GM21381 (cell line): ENCODE results near the gene MANBA.

Experiments used
- ATAC-seq: cut with Tn5 transposase; IDR thresholded peaks from one replicate; pipeline ENCODE4 v1.9.1; 2021; ENCODE audit warnings: mild to moderate bottlenecking, moderate library complexity; ENCODE audit not compliant: unreplicated experiment

MANBA gene

DNA sequence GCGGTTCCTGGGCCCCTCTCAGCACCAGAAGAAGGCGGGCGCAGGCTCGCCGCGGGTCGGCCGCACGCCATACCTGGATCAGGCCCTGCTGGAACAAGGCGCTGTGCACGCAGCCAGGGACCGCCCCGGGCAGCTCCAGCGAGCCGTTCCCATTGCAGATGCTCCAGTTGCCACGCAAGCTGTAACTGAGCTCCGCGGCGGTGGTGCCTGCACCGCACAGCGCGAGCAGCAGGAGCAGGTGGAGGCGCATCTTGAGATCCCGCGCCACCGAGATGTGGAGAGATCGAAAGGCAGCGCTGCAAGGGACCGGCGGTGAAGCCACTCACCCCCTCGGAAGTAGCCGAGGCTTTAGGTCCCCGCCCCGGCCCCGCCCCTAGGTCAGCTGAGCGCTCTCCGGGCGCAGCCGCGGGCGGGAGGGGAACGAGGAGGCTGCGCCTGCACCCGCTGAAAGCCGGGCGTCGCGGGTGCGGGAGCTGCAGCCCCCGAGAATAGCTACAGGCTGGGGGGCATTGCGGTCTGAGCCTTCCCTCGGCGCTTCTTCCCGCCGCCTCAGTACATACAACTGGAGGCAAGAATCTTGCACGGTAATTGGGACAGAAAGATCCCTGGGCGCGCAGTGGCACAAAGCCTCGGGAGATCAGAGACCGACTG, at the start of gene MANBA:
TSS of gene MANBA (minus strand) at position 324 of the 651 bp plus-strand sequence. CDS start at position 250, 74 bp downstream.
- peak; percentile 90 for ATAC-seq

DNA sequence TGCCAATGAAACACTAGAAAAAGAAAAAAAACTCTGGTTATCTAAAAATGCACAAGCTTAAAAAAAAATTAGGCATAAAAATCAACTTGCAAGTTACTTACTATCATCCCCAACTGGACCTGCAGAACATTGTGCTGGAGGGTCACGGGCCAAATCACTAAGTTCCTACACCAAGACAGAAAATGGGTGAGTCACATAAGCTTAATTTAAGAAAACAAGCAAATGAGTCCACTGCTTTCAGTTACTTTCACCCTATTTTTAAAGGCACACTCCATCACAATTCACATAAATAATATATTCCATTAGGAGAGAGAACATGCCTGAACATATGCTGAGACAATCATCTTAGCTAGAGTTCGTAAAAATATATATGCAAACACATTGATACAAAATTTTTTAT, 48.9 kb upstream of the MANBA start:
- ATAC-seq: no peak

DNA sequence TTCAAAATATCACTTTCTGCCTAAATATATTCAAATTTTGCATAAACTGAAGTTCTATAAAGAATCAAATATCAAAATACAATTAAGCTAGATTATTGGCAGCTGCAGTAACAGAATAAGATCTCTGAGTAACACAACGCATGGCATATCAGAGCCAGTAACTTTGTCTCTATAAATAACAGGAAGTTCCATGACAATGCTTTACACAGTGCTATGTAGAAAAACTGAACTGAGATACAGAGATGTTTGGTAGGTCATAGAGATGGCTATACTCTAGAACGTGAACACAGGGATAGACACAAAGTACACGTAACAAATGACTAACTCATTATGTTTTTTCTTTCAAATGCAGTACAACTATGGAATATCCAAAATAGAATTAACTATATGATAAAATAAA, 48.4 kb upstream of the MANBA start:
- ATAC-seq: peak; percentile 51

DNA sequence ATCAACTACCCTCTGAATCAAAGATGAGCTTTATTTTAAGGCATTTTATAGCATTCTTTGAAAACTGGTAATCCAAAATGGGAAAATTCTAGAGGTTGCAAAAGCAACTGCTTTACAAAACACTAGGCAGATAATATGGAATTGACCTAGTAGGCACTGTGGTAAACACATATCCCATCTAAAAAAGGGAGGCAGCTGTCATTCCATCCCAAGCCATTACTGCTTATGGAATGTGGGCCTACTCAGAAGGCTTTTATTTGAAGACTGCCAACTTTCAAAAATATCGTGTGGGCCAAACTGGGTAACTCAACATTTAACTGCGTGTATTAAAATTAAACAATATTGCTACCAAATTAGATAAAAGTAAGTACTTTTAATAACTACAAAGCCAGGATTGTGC, 47.2 kb upstream of the MANBA start:
- no peak for ATAC-seq

DNA sequence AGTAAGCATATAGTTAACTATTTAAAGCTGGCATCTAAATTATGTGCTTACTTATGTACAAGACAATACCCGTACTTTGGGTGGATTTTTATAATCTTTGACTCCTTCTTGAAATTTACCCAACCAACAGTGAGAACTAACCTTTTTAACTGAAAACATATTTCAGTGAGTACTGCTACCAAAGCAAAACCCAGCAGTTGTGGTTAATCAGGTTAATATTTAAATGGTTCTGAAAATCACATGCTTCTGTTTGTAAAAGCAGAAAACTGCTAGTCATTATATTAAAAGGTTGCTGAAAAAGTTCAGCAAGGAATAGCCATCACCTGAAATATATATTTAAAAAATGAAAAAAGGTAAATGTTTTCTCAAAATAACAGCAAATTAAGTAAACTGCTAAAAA, 46.6 kb upstream of the MANBA start:
- no peak for ATAC-seq

DNA sequence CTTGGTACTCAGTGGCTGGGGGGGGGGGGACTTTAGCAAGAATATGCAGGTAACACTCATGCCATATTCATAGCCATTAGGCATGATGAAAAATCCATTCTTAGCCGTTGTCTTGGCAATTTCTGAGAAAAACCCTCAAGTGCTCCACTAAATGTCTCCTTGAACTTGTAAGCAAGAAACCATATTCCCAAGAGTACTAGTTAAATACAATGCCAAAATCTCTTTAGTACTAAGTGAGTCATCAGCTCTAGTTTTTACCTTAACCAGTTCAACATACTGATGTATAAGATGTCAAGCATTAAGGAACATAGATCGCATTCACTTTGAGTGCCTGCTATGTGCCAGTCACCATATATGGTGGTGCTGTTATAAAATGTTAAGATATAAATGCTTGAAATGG, 39.0 kb upstream of the MANBA start:
- ATAC-seq: no peak

DNA sequence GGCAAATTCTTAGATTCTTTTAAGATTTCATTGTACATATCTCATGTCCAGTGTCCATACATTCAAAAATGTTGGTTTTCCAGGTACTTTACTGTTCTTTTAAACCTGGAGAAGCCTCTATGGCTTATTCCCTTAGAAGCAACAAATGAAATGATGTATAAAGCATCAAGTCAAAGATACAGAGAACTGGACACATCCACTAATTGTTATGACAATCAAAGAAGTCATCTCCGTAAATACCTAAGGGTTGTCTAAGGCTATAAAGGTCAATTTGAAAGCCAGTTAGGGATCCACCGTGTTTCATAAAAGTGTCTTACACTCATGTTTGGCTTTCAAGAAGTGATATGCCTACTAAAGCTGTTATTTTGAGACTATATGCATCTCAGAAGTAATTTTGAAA, 34.2 kb upstream of the MANBA start:
- ATAC-seq: no peak

DNA sequence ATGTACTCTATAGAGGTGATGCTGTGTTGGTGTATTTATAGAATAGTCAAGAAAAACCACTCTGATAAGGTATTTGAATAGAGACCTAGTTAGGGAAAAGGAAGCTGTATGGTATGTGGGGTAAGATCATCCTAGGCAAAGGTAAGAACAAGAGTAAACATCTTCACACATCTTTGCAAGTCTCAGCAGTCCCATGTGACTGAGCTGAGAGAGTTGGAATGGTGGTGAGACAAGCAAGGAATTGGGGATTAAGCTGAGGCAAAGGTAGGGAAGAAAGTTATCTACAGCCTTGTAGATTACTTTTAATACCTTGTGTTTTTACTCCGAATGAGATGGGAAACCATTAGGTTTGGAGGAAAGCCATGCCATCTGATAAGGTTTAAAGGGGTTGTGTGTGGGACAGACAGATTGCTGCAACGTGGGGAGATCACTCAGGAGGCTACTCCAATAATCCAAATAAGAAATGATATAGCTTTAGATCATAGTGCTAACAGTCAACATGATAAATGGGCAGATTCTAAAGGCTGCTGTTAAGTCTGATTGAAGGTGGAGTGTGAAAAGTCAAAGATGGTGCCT, 31.7 kb upstream of the MANBA start:
- no peak for ATAC-seq

DNA sequence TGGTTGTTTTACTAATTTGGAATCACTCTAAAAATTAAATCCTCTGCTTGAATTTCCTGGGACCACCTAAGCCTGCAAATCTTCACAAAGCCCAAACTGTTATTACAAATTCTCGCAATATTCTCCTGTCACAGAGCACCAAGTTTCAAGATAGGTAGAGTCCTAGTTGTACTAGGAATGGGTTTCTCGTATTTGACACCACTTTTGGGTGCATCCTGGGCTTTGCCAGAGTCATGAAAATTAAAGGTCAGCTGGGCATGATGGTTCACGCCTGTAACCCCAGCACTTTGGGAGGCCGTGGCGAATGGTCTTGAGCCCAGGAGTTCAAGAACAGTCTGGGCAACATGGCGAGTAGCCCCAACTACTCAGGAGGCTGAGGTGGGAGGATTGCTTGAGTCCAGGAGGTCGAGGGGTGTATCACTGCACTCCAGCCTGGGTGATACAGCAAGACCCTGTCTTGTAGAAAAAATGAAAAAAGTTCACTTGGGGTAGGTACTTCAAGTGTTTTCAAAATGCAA, 30.6 kb upstream of the MANBA start:
- ATAC-seq: no peak

DNA sequence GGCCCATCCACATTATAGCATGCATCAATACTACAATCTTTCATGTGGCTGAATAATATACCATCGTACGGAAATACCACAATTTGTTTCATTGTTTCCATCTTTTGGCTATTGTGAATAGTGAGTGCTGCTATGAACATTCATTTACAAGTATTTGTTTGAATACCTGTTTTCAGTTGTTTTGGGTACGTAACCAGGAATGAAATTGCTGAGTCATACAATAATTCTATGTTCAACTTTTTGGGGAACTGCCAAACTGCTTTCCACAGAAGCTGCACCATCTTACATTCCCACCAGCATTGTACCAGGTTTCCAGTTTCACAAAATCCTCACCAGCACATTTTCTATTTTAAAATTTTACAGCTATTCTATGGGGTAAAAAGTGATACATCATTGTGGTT, 28.5 kb upstream of the MANBA start:
- no peak for ATAC-seq

DNA sequence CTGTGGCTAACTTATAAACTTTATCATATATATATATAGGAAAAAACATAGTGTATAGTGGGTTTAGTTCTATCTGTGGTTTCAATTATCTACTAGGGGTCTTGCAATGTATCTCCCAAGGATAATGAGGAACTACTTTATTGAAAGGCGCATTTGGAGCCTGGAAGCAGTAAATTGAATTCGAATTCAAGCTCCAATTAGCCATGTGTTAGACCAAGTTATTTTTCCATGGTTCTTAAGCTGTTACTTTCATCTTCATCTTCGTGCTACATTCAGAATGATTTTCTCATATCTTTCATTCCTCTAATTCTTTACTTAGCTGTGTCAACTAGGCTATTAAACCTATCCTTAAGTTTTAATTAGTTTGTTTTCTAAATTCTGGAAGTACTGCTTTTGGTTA, 27.2 kb upstream of the MANBA start:
- ATAC-seq: no peak

DNA sequence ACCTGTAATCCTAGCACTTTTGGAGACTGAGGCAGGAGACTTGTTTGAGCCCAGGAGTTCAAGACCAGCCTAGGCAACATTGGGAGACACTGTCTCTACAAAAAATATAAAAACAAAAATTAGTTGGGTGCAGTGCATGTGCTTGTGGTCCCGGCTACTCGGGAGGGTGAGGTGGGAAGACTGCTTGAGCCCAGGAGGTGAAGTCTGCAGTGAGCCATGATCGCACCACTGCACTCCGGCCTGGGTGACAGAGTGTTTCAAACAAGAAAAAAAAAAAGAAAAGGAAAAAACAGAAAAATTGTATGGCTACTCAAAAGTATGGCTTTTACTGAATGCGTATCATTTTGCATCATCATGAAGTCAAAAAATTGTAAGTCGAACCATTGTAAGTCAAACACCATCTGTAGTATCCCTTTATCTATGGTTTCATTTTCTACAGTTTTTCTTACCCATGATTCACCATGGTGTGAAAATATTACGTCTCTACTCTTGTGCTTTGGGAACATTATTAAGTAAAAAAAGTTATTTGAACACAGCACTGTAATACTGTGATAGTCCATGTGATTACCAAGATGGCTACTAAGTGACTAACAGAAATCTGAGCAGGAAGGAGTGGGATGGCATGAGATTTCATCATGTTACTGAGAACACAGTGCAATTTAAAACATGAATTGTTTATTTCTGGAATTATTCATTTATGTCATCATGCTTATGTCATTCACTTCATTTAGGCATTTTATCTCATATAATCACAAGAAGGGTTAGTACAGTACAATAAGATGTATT, 26.5 kb upstream of the MANBA start:
- ATAC-seq: no peak

DNA sequence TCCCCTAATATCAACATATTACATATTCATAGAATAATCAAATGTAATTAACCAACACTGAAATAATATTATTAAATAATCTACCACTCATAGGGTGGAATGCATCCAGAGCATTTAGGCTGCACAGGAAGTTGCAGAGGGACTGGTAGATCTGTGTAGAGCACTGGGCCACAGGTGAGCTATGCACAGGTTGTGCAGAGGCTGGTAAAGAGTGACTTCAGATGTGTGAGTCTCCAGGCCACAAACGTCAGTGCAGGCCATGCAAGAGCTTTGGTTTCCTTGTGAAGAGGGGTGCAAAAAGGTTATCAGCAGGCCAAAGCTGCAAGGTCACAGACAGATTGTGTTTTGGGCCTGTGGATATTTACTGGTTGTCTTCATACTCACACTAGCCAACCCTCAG, 25.5 kb upstream of the MANBA start:
- no peak for ATAC-seq

DNA sequence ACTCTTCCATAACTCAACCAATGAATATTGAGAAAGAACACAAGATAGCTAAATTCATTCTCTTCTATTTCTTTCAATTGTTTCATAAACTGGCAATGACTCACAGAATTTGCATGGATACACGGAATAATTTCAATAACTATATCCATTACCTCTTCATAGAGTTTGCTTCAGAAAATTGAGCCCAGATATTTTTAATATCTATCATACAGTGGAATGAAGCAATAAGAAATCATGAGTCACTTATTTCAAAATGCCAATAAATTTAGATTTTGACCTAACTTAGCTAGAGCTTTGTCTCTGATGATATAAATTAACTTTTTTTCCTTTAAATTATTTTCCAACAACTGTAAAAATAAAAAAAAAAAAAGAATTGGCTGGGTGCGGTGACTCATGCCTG, 22.2 kb upstream of the MANBA start:
- ATAC-seq: no peak

DNA sequence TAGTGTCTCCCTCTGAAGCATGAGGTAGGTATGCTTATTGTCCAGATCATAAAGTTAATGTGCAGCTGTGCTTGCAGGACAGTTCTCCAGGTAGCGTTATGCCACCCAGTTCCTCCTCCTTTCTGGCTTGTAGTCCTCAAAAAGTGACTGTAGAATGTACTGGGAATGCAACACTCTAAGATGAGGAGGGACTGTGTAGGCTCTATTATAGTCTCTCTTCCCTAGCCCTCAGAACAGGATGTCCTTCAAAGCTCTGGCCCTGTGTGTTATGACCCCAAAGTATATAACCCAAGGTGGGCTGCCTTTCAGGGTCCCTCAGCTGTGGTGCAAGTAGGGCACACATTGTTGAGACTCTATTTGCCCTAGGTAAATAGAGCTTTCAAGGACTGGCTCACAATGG, 20.8 kb upstream of the MANBA start:
- no peak for ATAC-seq

DNA sequence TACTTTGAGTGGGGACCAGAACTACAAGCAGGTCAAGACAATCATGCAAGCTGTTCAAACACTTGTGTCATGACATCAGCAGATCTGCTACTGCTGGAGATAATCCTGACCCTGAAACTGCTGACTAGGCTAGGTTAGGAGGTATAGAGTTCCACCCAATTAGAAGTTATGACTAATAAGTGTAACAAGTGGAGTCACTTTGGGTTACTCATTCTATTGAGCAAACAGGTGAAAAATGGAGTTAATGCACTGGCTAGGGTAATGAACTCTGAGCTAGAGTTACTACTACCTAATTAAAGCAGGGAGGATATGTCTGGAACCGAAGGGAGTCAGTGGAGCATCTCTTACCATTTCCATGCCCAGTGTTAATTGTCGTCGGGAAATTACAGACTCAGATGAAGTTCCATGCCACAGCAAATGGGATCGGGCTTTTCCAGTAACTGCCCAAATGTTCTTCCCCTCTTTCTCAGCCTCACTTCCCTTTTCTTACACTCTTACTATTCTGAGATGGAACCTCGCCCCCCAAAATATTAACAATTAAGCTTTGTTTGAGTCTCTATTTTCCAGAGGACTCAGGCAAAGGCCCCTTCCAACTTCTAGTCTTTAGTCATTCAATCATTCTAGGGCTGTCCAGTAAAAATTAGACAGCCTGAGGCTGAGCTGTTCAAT, 19.8 kb upstream of the MANBA start:
- no peak for ATAC-seq

DNA sequence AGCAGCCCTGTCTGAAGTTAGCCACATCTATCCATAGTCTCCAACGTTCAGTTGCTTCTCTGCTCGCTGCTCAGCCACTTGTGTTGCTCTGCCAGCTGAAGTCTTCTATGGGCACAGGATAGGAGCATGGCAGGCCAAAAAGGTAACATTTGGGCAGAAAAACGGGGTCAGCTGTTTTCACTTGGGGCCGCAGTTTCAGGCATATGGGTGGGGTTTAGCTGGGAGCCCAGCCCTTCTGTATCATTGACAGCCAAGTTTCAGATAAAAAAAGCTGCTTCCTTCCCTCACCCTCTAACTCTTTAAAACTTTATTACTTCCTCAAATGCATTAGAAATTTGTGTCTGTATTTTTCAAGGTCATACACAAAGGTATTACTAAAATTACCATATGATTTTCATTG, 18.4 kb upstream of the MANBA start:
- ATAC-seq: no peak

DNA sequence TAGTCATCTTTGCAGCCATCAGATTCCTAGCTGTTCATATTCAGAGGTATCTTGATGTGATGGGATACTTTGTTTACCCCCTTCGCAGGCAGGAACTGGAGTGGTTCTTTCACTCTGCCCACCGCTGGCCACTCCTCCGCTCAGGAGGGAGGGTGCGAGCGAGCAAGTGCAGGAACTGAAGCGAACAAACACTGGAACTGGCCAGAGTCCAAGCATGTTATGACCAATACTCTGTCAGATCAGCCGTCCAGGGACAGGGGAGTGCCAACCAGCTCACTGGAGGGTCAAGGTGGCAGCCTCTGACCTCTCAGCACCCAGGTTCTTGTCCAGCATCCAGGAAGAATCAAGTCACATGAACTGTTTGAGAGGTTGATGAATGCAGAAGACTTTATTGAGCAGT, 18.0 kb upstream of the MANBA start:
- ATAC-seq: no peak

DNA sequence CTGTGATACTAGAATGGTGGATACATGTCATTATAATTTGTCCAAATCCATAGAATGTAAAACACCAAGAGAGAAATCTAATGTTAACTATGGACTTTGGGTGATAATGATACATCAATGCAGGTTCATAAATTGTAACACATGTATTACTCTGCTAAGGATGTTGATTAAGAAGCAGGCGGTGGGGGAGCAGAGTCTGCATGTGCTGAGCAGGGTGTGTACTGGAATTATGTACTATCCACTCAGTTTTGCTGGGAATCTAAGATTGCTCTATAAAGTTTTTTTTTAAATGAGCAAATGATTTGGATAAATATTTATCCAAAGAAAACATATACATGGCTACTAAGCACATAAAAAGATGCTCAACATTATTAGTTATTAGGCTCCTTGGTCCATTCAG, 15.0 kb upstream of the MANBA start:
- no peak for ATAC-seq

DNA sequence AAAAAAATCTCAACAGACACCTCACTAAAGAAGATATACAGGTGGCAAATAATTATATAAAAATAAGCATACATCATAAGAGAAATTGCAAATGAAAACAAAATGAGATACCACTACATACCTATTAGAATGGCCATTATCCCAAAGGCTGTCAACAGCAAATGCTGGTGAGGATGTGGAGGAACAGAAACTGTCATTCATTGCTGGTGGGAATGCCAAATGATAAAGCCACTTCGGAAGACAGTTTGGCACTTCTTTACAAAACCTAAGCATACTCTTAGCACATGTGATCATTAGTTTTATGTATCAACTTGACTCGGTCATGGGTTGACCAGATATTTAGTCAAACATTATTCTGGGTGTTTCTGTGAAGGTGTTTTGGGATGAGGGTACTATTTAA, 13.5 kb upstream of the MANBA start:
- ATAC-seq: no peak

DNA sequence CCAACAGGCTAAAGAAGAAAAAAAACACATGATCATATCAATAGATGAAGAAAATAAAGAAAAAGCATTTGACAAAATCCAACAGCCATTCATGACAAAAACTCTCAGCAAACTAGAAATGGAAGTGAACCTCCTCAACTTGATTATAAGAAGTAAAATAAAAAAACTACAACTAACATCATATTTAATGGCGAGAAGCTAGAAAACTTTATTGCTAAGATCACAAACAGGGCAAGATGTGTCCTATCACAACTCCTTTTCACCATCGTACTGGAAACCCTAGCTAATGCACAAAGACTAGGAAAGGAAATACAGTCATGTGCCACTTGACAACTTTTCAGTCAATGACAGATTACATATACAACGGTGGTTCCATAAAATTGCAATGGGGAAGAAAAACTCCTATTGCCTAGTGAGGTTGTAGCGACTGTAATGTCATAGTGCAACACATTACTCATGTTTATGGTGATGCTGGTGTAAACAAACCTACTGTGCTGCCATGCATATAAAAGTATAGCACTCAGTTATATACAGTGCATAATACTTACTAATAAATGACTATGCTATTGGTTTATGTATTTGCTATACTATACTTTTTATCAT, 12.1 kb upstream of the MANBA start:
- no peak for ATAC-seq
